SW 1271 (cell line): ENCODE results near the gene DNAH9.
A peak's percentile ranks its signal among the peaks of the same experiment; 100 is the strongest.

Experiments
- DNase-seq, 2 experiments: peaks; one replicate each; lab custom pipeline; 2025; lab: John Stamatoyannopoulos, UW

The DNAH9 gene

GRCh38 chr17:11610999-11611566, 12.8 kb downstream of the DNAH9 start:
- DNase-seq, result no peak

GRCh38 chr17:11612956-11613355, 14.7 kb downstream of the DNAH9 start:
- DNase-seq, result no peak

- DNase-seq, result no peak
Measured at GRCh38 chr17:11618861-11619566, 20.7 kb downstream of the DNAH9 start.

- DNase-seq, result no peak
Measured at GRCh38 chr17:11622492-11622891, 24.2 kb downstream of the DNAH9 start.

- no peak for DNase-seq
Measured at GRCh38 chr17:11624976-11625375, 26.7 kb downstream of the DNAH9 start.

GRCh38 chr17:11625878-11626277, 27.6 kb downstream of the DNAH9 start:
- no peak for DNase-seq

- DNase-seq, result no peak
Measured at GRCh38 chr17:11627301-11627940, 29.2 kb downstream of the DNAH9 start.

- no peak for DNase-seq
Measured at GRCh38 chr17:11628374-11628773, 30.1 kb downstream of the DNAH9 start.

GRCh38 chr17:11628831-11629230, 30.6 kb downstream of the DNAH9 start:
- DNase-seq, result no peak

- DNase-seq, result no peak
Measured at GRCh38 chr17:11636771-11637170, 38.5 kb downstream of the DNAH9 start.

GRCh38 chr17:11637796-11638195, 39.5 kb downstream of the DNAH9 start:
- no peak for DNase-seq

- no peak for DNase-seq
Measured at GRCh38 chr17:11638700-11639265, 40.5 kb downstream of the DNAH9 start.

GRCh38 chr17:11639736-11640462, 41.6 kb downstream of the DNAH9 start:
- DNase-seq, result no peak

- no peak for DNase-seq
Measured at GRCh38 chr17:11640463-11640814, 42.2 kb downstream of the DNAH9 start.

- no peak for DNase-seq
Measured at GRCh38 chr17:11641521-11642275, 43.4 kb downstream of the DNAH9 start.

- no peak for DNase-seq
Measured at GRCh38 chr17:11642655-11643054, 44.4 kb downstream of the DNAH9 start.

GRCh38 chr17:11643851-11644250, 45.6 kb downstream of the DNAH9 start:
- no peak for DNase-seq

GRCh38 chr17:11644265-11645212, 46.3 kb downstream of the DNAH9 start:
- DNase-seq, result peak; percentile 28 to 65

- DNase-seq, result no peak
Measured at GRCh38 chr17:11645426-11645825, 47.2 kb downstream of the DNAH9 start.

- no peak for DNase-seq
Measured at GRCh38 chr17:11651089-11651488, 52.8 kb downstream of the DNAH9 start.

- no peak for DNase-seq
Measured at GRCh38 chr17:11668618-11669017, 70.3 kb downstream of the DNAH9 start.
